Ovary (tissue), 3 donors: ENCODE data around the gene CDC42SE2.
"Not testable (repeated sequence)": the region's sequence is repeated elsewhere in the genome, so short reads cannot be mapped to it uniquely, and the experiment has no call there.

Source experiments
- CTCF ChIP-seq, 3 donors: fragments of 450-650 bp in 2 of 3; fragments of 200-600 bp in 1 of 3; IDR thresholded peaks; one replicate each; pipeline versions ENCODE4 v1.5.1 to v1.8.0; 2016 to 2022; ENCODE audit warnings: antibody characterized with exemption in 3 of 3, mild to moderate bottlenecking in 1 of 3
- EP300 ChIP-seq: sonication (generic); formaldehyde crosslinking; IDR thresholded peaks from one replicate; pipeline ENCODE4 v1.6.1; 2017; ENCODE audit warnings: antibody characterized with exemption
- POLR2A ChIP-seq: fragments of 450-650 bp; IDR thresholded peaks from one replicate; pipeline ENCODE4 v1.6.1; 2017; ENCODE audit warnings: antibody characterized with exemption, mild to moderate bottlenecking, moderate library complexity
- donor health status: DM: no; HTN: no; CAD: no.

- TF ChIP-seq CTCF (IDR thresholded peaks at IDR 0.05); POLR2A; EP300: not testable (repeated sequence)
These were observed 73.6 kb downstream of the CDC42SE2 start for GRCh38 chr5:131337240-131338050.
